Vagina (tissue), 2 donors: Measurements from ENCODE around the gene ZNF530. TPM values are rescaled to one million over a fixed set of nuclear protein-coding genes. Genes with fewer than 3 reads are reported as not detected.

ENCODE experiments used
- DNase-seq, 2 donors: peaks; one replicate each; pipeline ENCODE4 v3.0.0-alpha.2; 2017; ENCODE audit errors: extremely low spot score in 2 of 2
- H3K27ac ChIP-seq: fragments of 200-600 bp; sonication (generic); one replicate; pipeline ENCODE4 v1.5.1; 2019
- H3K27me3 ChIP-seq: fragments of 200-600 bp; sonication (generic); one replicate; pipeline ENCODE4 v1.5.1; 2019
- H3K36me3 ChIP-seq, 2 donors: fragments of 200-600 bp; sonication (generic); one replicate each; pipeline ENCODE4 v1.5.1; 2017 to 2019
- H3K4me1 ChIP-seq: fragments of 200-600 bp; sonication (generic); one replicate; pipeline ENCODE4 v1.5.1; 2019
- H3K4me3 ChIP-seq, 2 donors: fragments of 200-600 bp; sonication (generic); 1 replicate in 1 of 2; 2 replicates in 1 of 2; pipeline ENCODE4 v1.5.1; 2016 to 2019
- H3K9me3 ChIP-seq: fragments of 200-600 bp; sonication (generic); one replicate; pipeline ENCODE4 v1.5.1; 2019
- CTCF ChIP-seq, 3 experiments: fragments of 450-650 bp in 2 of 3; fragments of 200-600 bp in 1 of 3; sonication (generic) in 1 of 3; IDR thresholded peaks; one replicate each; pipeline ENCODE4 v1.5.1; 2017 to 2019; ENCODE audit warnings: antibody characterized with exemption in 3 of 3, mild to moderate bottlenecking in 2 of 3, moderate library complexity in 2 of 3
- POLR2A ChIP-seq, 2 donors: fragments of 450-650 bp; IDR thresholded peaks; one replicate each; pipeline ENCODE4 v1.6.1; 2017; ENCODE audit warnings: antibody characterized with exemption in 2 of 2, mild to moderate bottlenecking in 2 of 2, moderate library complexity in 2 of 2
- POLR2AphosphoS5 ChIP-seq, 2 donors: sonication (generic); formaldehyde crosslinking; IDR thresholded peaks; one replicate each; pipeline ENCODE4 v1.9.0; 2017; ENCODE audit warnings: antibody characterized with exemption in 2 of 2, mild to moderate bottlenecking in 2 of 2, low read depth in 1 of 2; ENCODE audit not compliant: insufficient read depth in 1 of 2
- intact Hi-C: fragments of 100-400 bp; cut with DNase I; formaldehyde crosslinking; loops from one replicate; pipeline ENCODE4 v1.15.1; 2023
- total RNA-seq: library from RNA; depleted of rRNA; stranded (reverse); fragments of >200 nt; gene quantifications from one replicate; pipeline ENCODE4 v1.2.3, GENCODE V29; 2016

The ZNF530 gene
- total RNA-seq, result 0.74 TPM

GRCh38 chr19:57599761-57600383 lies at the start of gene ZNF530:
TSS of gene ZNF530 (plus strand) at chr19:57599885. CDS start at chr19:57604346, 4,461 bp downstream.
- Histone ChIP-seq H3K27ac (no peak within 1 kb of the TSS), H3K4me3 (peak within 1 kb of the TSS; percentile 64 to 66), H3K9me3 (peaks cover 8% of the 10 kb centered on the region), H3K4me1 (peaks cover 9% of the 10 kb centered on the region), H3K36me3 (peaks cover 0 to 26% of the 10 kb centered on the region in 2 donors), H3K27me3 (no peaks in the 10 kb centered on the region)
- no peak for DNase-seq
- no peak for TF ChIP-seq POLR2A (IDR thresholded peaks at IDR 0.05)
- peak; percentile 68 to 95 for TF ChIP-seq POLR2AphosphoS5 (IDR thresholded peaks at IDR 0.05; ENCODE audit: insufficient read depth in 1 of 2, low read depth in 1 of 2)
- no peak for TF ChIP-seq CTCF (IDR thresholded peaks at IDR 0.05)
- intact Hi-C loops, result no loop called here

GRCh38 chr19:57552432-57552831 lies 47.3 kb upstream of the ZNF530 start:
- H3K9me3 ChIP-seq, result peaks cover 55% of the 10 kb centered on the region
- TF ChIP-seq CTCF (IDR thresholded peaks at IDR 0.05) (no peak), POLR2A (IDR thresholded peaks at IDR 0.05) (no peak), POLR2AphosphoS5 (IDR thresholded peaks at IDR 0.05; ENCODE audit: insufficient read depth in 1 of 2, low read depth in 1 of 2) (no peak)
- intact Hi-C loops, result no loop called here

GRCh38 chr19:57557659-57558058 lies 42.0 kb upstream of the ZNF530 start:
- Histone ChIP-seq H3K27me3 (no peaks in the 10 kb centered on the region), H3K9me3 (peaks cover 13% of the 10 kb centered on the region), H3K4me1 (peaks cover 22% of the 10 kb centered on the region), H3K36me3 (peaks cover 7 to 46% of the 10 kb centered on the region in 2 donors), H3K4me3 (no peak overlapping the region), H3K27ac (no peak overlapping the region)
- intact Hi-C loops, result no loop called here
- DNase-seq, result no peak
- TF ChIP-seq POLR2AphosphoS5 (IDR thresholded peaks at IDR 0.05; ENCODE audit: insufficient read depth in 1 of 2, low read depth in 1 of 2) (no peak), CTCF (IDR thresholded peaks at IDR 0.05) (no peak), POLR2A (IDR thresholded peaks at IDR 0.05) (no peak)

More at GRCh38 chr19:57552432-57552831, 47.3 kb upstream of the ZNF530 start:
- Histone ChIP-seq H3K4me1 (no peaks in the 10 kb centered on the region), H3K27me3 (no peaks in the 10 kb centered on the region), H3K36me3 (peaks cover 10 to 98% of the 10 kb centered on the region in 2 donors), H3K4me3 (no peak overlapping the region), H3K27ac (no peak overlapping the region)
- DNase-seq, result no peak

- H3K9me3 ChIP-seq, result peaks cover 7% of the 10 kb centered on the region
Measured at GRCh38 chr19:57558525-57558924, 41.2 kb upstream of the ZNF530 start.

More at GRCh38 chr19:57558525-57558924, 41.2 kb upstream of the ZNF530 start:
- intact Hi-C loops, result no loop called here
- TF ChIP-seq POLR2A (IDR thresholded peaks at IDR 0.05) (no peak), CTCF (IDR thresholded peaks at IDR 0.05) (no peak), POLR2AphosphoS5 (IDR thresholded peaks at IDR 0.05; ENCODE audit: insufficient read depth in 1 of 2, low read depth in 1 of 2) (no peak)
- DNase-seq, result no peak
- H3K4me1 ChIP-seq, result peaks cover 22% of the 10 kb centered on the region
- H3K36me3 ChIP-seq, result peaks cover 7 to 37% of the 10 kb centered on the region in 2 donors
- H3K4me3 ChIP-seq, result peak overlapping the region; percentile 69 to 85
- H3K27me3 ChIP-seq, result no peaks in the 10 kb centered on the region
- H3K27ac ChIP-seq, result no peak overlapping the region
